Gastroesophageal sphincter (tissue), 3 donors: Measurements from ENCODE around the gene CEACAM16.

Source experiments
- CTCF ChIP-seq, 4 experiments: fragments of 200-600 bp in 2 of 4; fragments of 450-650 bp in 2 of 4; sonication (generic) in 1 of 4; IDR thresholded peaks; one replicate each; pipeline ENCODE4 v1.5.1; 2017 to 2019; ENCODE audit warnings: antibody characterized with exemption in 4 of 4, mild to moderate bottlenecking in 2 of 4, moderate library complexity in 2 of 4
- POLR2A ChIP-seq, 2 donors: fragments of 450-650 bp; IDR thresholded peaks; one replicate each; pipeline ENCODE4 v1.6.1; 2017; ENCODE audit warnings: antibody characterized with exemption in 2 of 2, mild to moderate bottlenecking in 2 of 2, moderate library complexity in 1 of 2
- POLR2AphosphoS5 ChIP-seq: sonication (generic); formaldehyde crosslinking; IDR thresholded peaks from one replicate; pipeline ENCODE4 v1.6.1; 2017; ENCODE audit warnings: antibody characterized with exemption

GRCh38 chr19:44752123-44752815, 53.3 kb downstream of the CEACAM16 start:
- TF ChIP-seq POLR2AphosphoS5 = no peak
- TF ChIP-seq CTCF (IDR thresholded peaks at IDR 0.05) = no peak
- TF ChIP-seq POLR2A (IDR thresholded peaks at IDR 0.05) = no peak
